HepG2 (cell line): ENCODE measurements around the gene CFAP221. TPM values are rescaled to one million over a fixed set of nuclear protein-coding genes. Genes with fewer than 3 reads are reported as not detected.
A peak's percentile ranks its signal among the peaks of the same experiment; 100 is the strongest.

Experiments
- AGO2 ChIP-seq: fragments of 200-400 bp; formaldehyde crosslinking; optimal IDR thresholded peaks from 2 replicates; pipeline ENCODE3; 2017; ENCODE audit warnings: mild to moderate bottlenecking, low read depth, low read length, moderate library complexity
- E2F2 ChIP-seq: sonication (generic); formaldehyde crosslinking; IDR thresholded peaks from 2 replicates; pipeline ENCODE4 v1.4.0; 2020; ENCODE audit warnings: missing genetic modification reagents, borderline replicate concordance
- GATAD1 ChIP-seq: IDR thresholded peaks from 2 replicates; pipeline ENCODE4 v1.6.1; 2016; ENCODE audit warnings: missing genetic modification reagents, missing compliant biosample characterization
- GTF2F1 ChIP-seq: fragments of 150-350 bp; IDR thresholded peaks from 2 replicates; pipeline ENCODE4 v1.6.1; 2014; ENCODE audit warnings: low read length
- HMGXB3 ChIP-seq: sonication (generic); formaldehyde crosslinking; IDR thresholded peaks from 2 replicates; pipeline ENCODE4 v1.4.0; 2020; ENCODE audit warnings: missing genetic modification reagents, borderline replicate concordance
- JUNB ChIP-seq: sonication (generic); formaldehyde crosslinking; IDR thresholded peaks from 2 replicates; pipeline ENCODE4 v1.8.0; 2022; ENCODE audit warnings: missing genetic modification reagents, mild to moderate bottlenecking, borderline replicate concordance
- KLF12 ChIP-seq: sonication (generic); formaldehyde crosslinking; IDR thresholded peaks from 2 replicates; pipeline ENCODE4 v1.4.0; 2020; ENCODE audit warnings: missing genetic modification reagents, borderline replicate concordance
- MAX ChIP-seq: IDR thresholded peaks from 2 replicates; pipeline ENCODE4 v1.6.1; 2012; ENCODE audit warnings: inconsistent platforms
- MED13 ChIP-seq: sonication (generic); formaldehyde crosslinking; IDR thresholded peaks from 2 replicates; pipeline ENCODE4 v1.5.0; 2020; ENCODE audit warnings: missing genetic modification reagents
- MNT ChIP-seq: fragments of 450-650 bp; IDR thresholded peaks from 2 replicates; pipeline ENCODE4 v1.6.1; 2016
- NFYC ChIP-seq: IDR thresholded peaks from 2 replicates; pipeline ENCODE4 v1.6.1; 2016; ENCODE audit warnings: missing genetic modification reagents, missing compliant biosample characterization
- PHB2 ChIP-seq: fragments of 450-650 bp; IDR thresholded peaks from 2 replicates; pipeline ENCODE4 v1.6.1; 2018; ENCODE audit not compliant: partially characterized antibody
- PPARG ChIP-seq: conservative IDR thresholded peaks from 2 replicates; pipeline ENCODE4 v1.6.1; 2016; ENCODE audit warnings: missing biosample characterization, missing genetic modification reagents
- RFX1 ChIP-seq: fragments of 450-650 bp; IDR thresholded peaks from 2 replicates; pipeline ENCODE4 v1.6.1; 2017
- SALL2 ChIP-seq: sonication (generic); formaldehyde crosslinking; IDR thresholded peaks from 2 replicates; pipeline ENCODE4 v1.8.1; 2023; ENCODE audit warnings: mild to moderate bottlenecking, missing genetic modification reagents, inconsistent platforms
- TFDP1 ChIP-seq: IDR thresholded peaks from 2 replicates; pipeline ENCODE4 v1.6.1; 2016; ENCODE audit warnings: missing compliant biosample characterization, missing genetic modification reagents, borderline replicate concordance
- TSC22D2 ChIP-seq: sonication (generic); formaldehyde crosslinking; IDR thresholded peaks from 2 replicates; pipeline ENCODE4 v1.5.1; 2020; ENCODE audit warnings: missing genetic modification reagents, mild to moderate bottlenecking, borderline replicate concordance
- ZMYM4 ChIP-seq: sonication (generic); formaldehyde crosslinking; IDR thresholded peaks from 2 replicates; pipeline ENCODE4 v1.8.1; 2023; ENCODE audit warnings: mild to moderate bottlenecking, missing genetic modification reagents
- ZNF124 ChIP-seq: sonication (generic); formaldehyde crosslinking; IDR thresholded peaks from 2 replicates; pipeline ENCODE4 v1.4.0; 2020; ENCODE audit warnings: missing genetic modification reagents
- ZNF225 ChIP-seq: sonication (generic); formaldehyde crosslinking; IDR thresholded peaks from 2 replicates; pipeline ENCODE4 v1.4.0; 2020; ENCODE audit warnings: mild to moderate bottlenecking, missing genetic modification reagents
- ZNF30 ChIP-seq: sonication (generic); formaldehyde crosslinking; IDR thresholded peaks from 2 replicates; pipeline ENCODE4 v1.5.0; 2020; ENCODE audit warnings: mild to moderate bottlenecking, missing genetic modification reagents
- ZNF543 ChIP-seq: sonication (generic); formaldehyde crosslinking; IDR thresholded peaks from 2 replicates; pipeline ENCODE4 v1.4.0; 2020; ENCODE audit warnings: mild to moderate bottlenecking, missing genetic modification reagents
- ZNF768 ChIP-seq: sonication (generic); formaldehyde crosslinking; IDR thresholded peaks from 2 replicates; pipeline ENCODE4 v1.4.0; 2020; ENCODE audit warnings: missing genetic modification reagents
- polyA plus RNA-seq, 8 experiments: library from polyadenylated mRNA; depleted of rRNA in 3 of 8; stranded (reverse) in 7 of 8; unstranded in 1 of 8; fragments of >200 nt; fragmentation: Illumina TruSeq in 4 of 8; extraction: Trizol in 4 of 8; gene quantifications; 2 replicates each; pipeline versions ENCODE4 v1.2.1 to v1.2.3, GENCODE V29; 2011 to 2016; ENCODE audit warnings: low read depth in 4 of 8, missing spikeins in 1 of 8, mixed read lengths in 1 of 8; ENCODE audit not compliant: insufficient read depth in 1 of 8
- total RNA-seq, 5 experiments: library from RNA; depleted of rRNA; stranded (reverse); fragments of >200 nt; fragmentation: Illumina TruSeq; extraction: Trizol; gene quantifications; 2 replicates each; pipeline ENCODE4 v1.2.3, GENCODE V29; 2016; ENCODE audit warnings: low read depth in 1 of 5

CFAP221 gene
- total and polyA plus RNA-seq, 2 of the 13 experiments (the other 11 are each of a cell fraction or from before 2014, with no cell fraction given) = not detected

- 0 out of 2 replicates have a peak, but pooled peaks have one; percentile 34 for TF ChIP-seq E2F2 (CRISPR knock-in tag)
- no peak for TF ChIP-seq ZNF543 (CRISPR knock-in tag)
- peak; percentile 47; the same call in 1 of the 2 replicates for TF ChIP-seq ZNF768 (CRISPR knock-in tag)
- no peak for TF ChIP-seq HMGXB3 (CRISPR knock-in tag)
- TF ChIP-seq MNT = no peak
- TF ChIP-seq RFX1 = peak; percentile 97
- TF ChIP-seq ZNF225 (CRISPR knock-in tag) = no peak
- TF ChIP-seq MAX = peak; percentile 78
- TF ChIP-seq SALL2 (CRISPR knock-in tag) = no peak
- no peak for TF ChIP-seq KLF12 (CRISPR knock-in tag)
- TF ChIP-seq GTF2F1 = no peak
- TF ChIP-seq ZMYM4 (CRISPR knock-in tag) = no peak
- TF ChIP-seq ZNF124 (CRISPR knock-in tag) = 0 out of 2 replicates have a peak, but pooled peaks have one; percentile 36
- no peak for TF ChIP-seq PHB2
- TF ChIP-seq TFDP1 (CRISPR knock-in tag) = peak; percentile 50; the same call in 1 of the 2 replicates
- TF ChIP-seq GATAD1 (CRISPR knock-in tag) = no peak
- no peak for TF ChIP-seq NFYC (CRISPR knock-in tag)
- no peak for TF ChIP-seq TSC22D2
- no peak for TF ChIP-seq PPARG (CRISPR knock-in tag)
- no peak for TF ChIP-seq AGO2
- no peak for TF ChIP-seq JUNB (CRISPR knock-in tag)
- TF ChIP-seq ZNF30 = no peak
- 0 out of 2 replicates have a peak, but pooled peaks have one; percentile 47 for TF ChIP-seq MED13 (CRISPR knock-in tag)
Observed at GRCh38 chr2:119544075-119544938, at the start of gene CFAP221 (continued).
